Skeletal muscle satellite cell (primary cell): Measurements from ENCODE around the gene ZNF254.

ENCODE experiments used
- H3K27me3 ChIP-seq: 2 replicates; pipeline ENCODE4 v1.7.0; 2013; ENCODE audit warnings: low read length; ENCODE audit not compliant: control insufficient read depth, insufficient read depth
- H3K36me3 ChIP-seq: 2 replicates; pipeline ENCODE4 v1.7.0; 2013; ENCODE audit warnings: mild to moderate bottlenecking, control low read depth, low read length; ENCODE audit not compliant: insufficient read depth
- H3K4me1 ChIP-seq: 2 replicates; pipeline ENCODE4 v1.7.0; 2013; ENCODE audit warnings: low read length; ENCODE audit not compliant: control insufficient read depth, insufficient read depth
- H3K4me2 ChIP-seq: 2 replicates; pipeline ENCODE4 v1.7.0; 2013; ENCODE audit warnings: mild to moderate bottlenecking, low read length
- H3K4me3 ChIP-seq: 2 replicates; pipeline ENCODE4 v1.7.0; 2013; ENCODE audit warnings: low read length
- H3K9ac ChIP-seq: 2 replicates; pipeline ENCODE4 v1.7.0; 2013; ENCODE audit warnings: mild to moderate bottlenecking, low read depth, low read length, moderate library complexity
- H3K9me3 ChIP-seq: replicated peaks from 2 replicates; pipeline ENCODE4 v1.7.0; 2013; ENCODE audit warnings: mild to moderate bottlenecking, control low read depth, low read length

Gene ZNF254

DNA sequence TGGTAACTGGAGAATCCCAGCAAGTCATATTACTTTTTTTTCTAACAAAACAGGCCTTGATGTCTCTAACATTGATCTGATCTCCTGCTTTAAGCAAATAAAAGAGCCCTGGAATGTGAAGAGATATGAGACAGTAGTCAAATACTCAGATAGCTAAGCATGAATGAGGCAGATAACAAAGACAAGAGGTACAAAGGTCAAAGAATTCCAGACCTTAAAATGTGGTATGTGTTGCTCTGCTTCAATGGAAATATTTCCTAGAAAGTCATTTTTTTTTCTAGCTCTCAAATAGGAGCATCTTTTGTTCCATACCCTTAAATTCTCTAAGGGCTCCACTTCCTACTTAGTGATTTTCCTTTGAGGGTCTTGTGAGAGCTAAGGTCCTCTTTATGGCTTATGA is 54.6 kb downstream of the ZNF254 start:
- H3K4me1 ChIP-seq = no peaks in the 10 kb centered on the region
- H3K4me2 ChIP-seq = no peak overlapping the region
- no peak overlapping the region for H3K9ac ChIP-seq
- no peaks in the 10 kb centered on the region for H3K27me3 ChIP-seq
- H3K4me3 ChIP-seq = no peak overlapping the region
- peaks cover 5% of the 10 kb centered on the region for H3K36me3 ChIP-seq
- peaks cover 13% of the 10 kb centered on the region for H3K9me3 ChIP-seq

DNA sequence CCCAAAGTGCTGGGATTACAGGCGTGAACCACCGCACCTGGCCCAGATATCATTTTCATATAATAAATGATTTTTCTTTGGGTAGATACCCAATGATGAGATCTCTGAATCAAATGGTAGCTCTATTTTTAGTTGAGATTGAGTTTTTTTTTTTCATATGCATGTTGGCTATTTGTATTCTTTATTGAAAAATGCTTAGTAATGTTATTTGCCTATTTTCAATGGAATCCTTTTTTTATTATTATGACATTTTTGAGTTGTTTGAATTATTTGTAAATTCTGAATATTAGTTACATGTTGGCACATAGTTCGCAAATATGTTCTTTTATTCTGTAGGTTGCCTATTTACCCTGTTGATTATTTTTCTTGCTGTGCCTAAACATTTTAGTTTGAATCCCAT is 55.8 kb downstream of the ZNF254 start:
- Histone ChIP-seq H3K4me3 (no peak overlapping the region), H3K36me3 (no peaks in the 10 kb centered on the region), H3K4me1 (no peaks in the 10 kb centered on the region), H3K4me2 (no peak overlapping the region), H3K9me3 (peaks cover 11% of the 10 kb centered on the region), H3K27me3 (no peaks in the 10 kb centered on the region), H3K9ac (no peak overlapping the region)

DNA sequence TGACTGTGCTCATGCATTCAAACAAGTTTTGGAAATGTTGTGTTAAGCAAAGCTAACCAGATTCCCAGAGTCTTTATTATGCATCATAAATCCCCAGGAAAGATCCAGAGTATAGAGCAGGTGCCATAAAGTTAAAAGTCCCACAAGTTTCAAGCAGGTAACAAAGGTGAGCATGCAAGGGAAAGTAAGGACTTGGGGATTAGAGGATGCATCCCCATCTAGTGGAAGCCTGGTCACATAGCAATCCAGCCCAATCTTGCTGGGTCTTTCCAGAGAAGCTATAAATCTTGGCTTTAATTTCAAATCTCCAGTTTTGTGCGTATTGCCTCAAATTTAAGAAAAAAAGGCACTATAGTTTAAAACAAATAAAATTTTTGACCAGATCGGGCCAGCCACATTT is 72.7 kb downstream of the ZNF254 start:
- Histone ChIP-seq H3K4me3 (no peak overlapping the region), H3K9ac (no peak overlapping the region), H3K9me3 (no peaks in the 10 kb centered on the region), H3K4me1 (no peaks in the 10 kb centered on the region), H3K36me3 (no peaks in the 10 kb centered on the region), H3K4me2 (no peak overlapping the region), H3K27me3 (no peaks in the 10 kb centered on the region)

DNA sequence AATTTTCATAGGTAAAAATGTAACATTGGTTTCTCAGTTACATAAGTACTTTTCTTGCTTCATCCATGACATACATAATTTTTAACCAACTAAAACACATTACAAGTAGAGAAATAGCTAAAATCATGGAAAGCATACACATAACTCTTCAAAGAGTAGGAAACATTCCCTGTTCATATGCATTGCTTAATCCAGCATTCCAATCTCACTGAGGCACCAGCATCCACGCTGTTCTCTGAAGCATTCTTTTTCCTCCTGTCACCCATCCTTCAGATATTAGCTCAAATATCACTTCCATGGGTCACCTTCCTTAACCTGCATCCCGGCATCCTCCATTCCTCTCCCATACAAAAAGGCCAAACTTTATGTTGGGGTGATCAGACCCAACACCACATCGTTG is 79.1 kb downstream of the ZNF254 start:
- no peaks in the 10 kb centered on the region for H3K27me3 ChIP-seq
- no peaks in the 10 kb centered on the region for H3K36me3 ChIP-seq
- H3K4me3 ChIP-seq = no peak overlapping the region
- no peak overlapping the region for H3K9ac ChIP-seq
- H3K4me1 ChIP-seq = no peaks in the 10 kb centered on the region
- H3K4me2 ChIP-seq = no peak overlapping the region
- no peaks in the 10 kb centered on the region for H3K9me3 ChIP-seq

DNA sequence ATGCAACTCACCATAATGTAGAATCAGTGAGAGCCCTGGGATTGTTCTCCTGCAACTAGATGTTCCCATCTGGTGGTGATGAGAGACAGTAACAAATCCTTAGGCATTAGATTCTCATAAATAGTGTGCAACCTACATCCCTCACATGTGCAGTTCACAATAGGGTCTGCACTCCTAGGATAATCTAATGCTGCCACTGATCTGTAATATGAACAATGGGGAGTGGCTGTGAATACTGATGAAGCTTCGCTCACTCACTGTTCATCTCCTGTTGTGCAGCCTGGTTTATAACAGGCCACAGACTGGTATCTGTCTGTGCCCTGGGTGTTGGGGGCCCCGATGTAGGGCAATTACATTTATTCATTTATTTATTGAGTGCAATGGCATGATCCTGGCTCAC is 86.9 kb downstream of the ZNF254 start:
- no peaks in the 10 kb centered on the region for H3K27me3 ChIP-seq
- no peaks in the 10 kb centered on the region for H3K4me1 ChIP-seq
- H3K9ac ChIP-seq = no peak overlapping the region
- no peak overlapping the region for H3K4me2 ChIP-seq
- H3K4me3 ChIP-seq = no peak overlapping the region
- H3K36me3 ChIP-seq = no peaks in the 10 kb centered on the region
- H3K9me3 ChIP-seq = peaks cover 6% of the 10 kb centered on the region

DNA sequence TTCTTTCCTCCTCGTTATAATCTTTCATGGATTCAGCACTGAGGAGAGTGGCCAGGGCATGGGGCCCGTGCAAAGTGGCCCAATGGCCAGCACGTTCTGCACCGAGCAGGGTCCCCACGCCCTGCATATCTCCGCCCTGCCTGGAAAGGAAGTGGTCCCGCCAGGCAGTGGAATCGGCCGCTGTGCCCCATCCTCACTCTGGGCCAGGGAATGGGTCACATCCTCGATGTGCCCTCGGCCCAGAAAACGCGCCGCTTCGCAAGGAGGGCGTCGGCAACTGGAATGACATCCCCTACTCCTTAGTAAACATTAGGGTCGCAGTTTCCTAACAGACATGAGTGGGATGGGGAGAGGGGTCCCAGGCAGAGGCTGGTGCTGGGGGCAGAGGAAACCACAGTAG is 90.7 kb downstream of the ZNF254 start:
- no peak overlapping the region for H3K4me2 ChIP-seq
- no peaks in the 10 kb centered on the region for H3K4me1 ChIP-seq
- no peaks in the 10 kb centered on the region for H3K36me3 ChIP-seq
- no peaks in the 10 kb centered on the region for H3K27me3 ChIP-seq
- no peak overlapping the region for H3K4me3 ChIP-seq
- no peak overlapping the region for H3K9ac ChIP-seq
- H3K9me3 ChIP-seq = peaks cover 6% of the 10 kb centered on the region

DNA sequence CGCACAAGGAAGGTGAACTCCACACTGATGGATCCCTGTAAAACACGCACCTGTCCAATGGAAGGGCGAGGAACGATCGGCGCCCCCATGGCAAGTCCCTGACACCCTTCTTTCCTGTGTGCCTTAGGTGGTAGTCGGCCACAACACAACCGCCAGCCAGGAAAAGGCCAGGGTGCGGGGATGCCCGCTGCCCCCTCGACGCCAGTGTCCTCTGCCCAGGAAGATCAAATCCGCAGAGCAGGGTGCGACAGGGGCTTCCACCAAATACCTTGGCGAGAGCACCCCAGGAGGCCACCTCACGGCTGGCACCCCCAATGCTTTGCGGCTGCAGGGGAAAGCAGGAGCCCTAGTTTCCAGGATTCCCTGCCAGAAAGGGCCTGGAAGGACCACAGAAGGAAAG is 91.2 kb downstream of the ZNF254 start:
- Histone ChIP-seq H3K4me2 (no peak overlapping the region), H3K9me3 (peaks cover 6% of the 10 kb centered on the region), H3K4me3 (no peak overlapping the region), H3K36me3 (no peaks in the 10 kb centered on the region), H3K4me1 (no peaks in the 10 kb centered on the region), H3K27me3 (no peaks in the 10 kb centered on the region), H3K9ac (no peak overlapping the region)
